Iris pigment epithelial cell (primary cell): ENCODE data around the gene LAS1L.
"Not testable (repeated sequence)": the region's sequence is repeated elsewhere in the genome, so short reads cannot be mapped to it uniquely, and the experiment has no call there.

Experiments
- DNase-seq: peaks from one replicate; pipeline ENCODE4 v3.0.0-alpha.2; 2011; ENCODE audit warnings: low read depth

The LAS1L gene

GRCh38 chrX:65534450-65535292 is at the start of gene LAS1L:
Gene LAS1L (minus strand): TSS chrX:65534787. CDS start chrX:65534715, 72 bp downstream.
- DNase-seq: peak; percentile 94

GRCh38 chrX:65582450-65583082 is 48.0 kb upstream of the LAS1L start:
- DNase-seq: no peak

- DNase-seq: peak; percentile 43
Measured at GRCh38 chrX:65581661-65582339, 47.2 kb upstream of the LAS1L start.

- no peak for DNase-seq
Measured at GRCh38 chrX:65578346-65578745, 43.8 kb upstream of the LAS1L start.

- no peak for DNase-seq
Measured at GRCh38 chrX:65576160-65576559, 41.6 kb upstream of the LAS1L start.

- DNase-seq: peak; percentile 9
Measured at GRCh38 chrX:65575022-65575421, 40.4 kb upstream of the LAS1L start.

- no peak for DNase-seq
Measured at GRCh38 chrX:65574356-65574755, 39.8 kb upstream of the LAS1L start.

GRCh38 chrX:65572971-65573370 is 38.4 kb upstream of the LAS1L start:
- no peak for DNase-seq

GRCh38 chrX:65562850-65563249 is 28.3 kb upstream of the LAS1L start:
- not testable (repeated sequence) for DNase-seq

- no peak for DNase-seq
Measured at GRCh38 chrX:65551489-65552339, 17.1 kb upstream of the LAS1L start.

GRCh38 chrX:65551086-65551485 is 16.5 kb upstream of the LAS1L start:
- DNase-seq: no peak

GRCh38 chrX:65545456-65545855 is 10.9 kb upstream of the LAS1L start:
- DNase-seq: no peak

GRCh38 chrX:65537229-65537628 is 2.6 kb upstream of the LAS1L start:
- no peak for DNase-seq

GRCh38 chrX:65536291-65536690 is 1.7 kb upstream of the LAS1L start:
- no peak for DNase-seq

- DNase-seq: no peak
Measured at GRCh38 chrX:65532016-65532415, 2.6 kb downstream of the LAS1L start.

- peak; percentile 17 for DNase-seq
Measured at GRCh38 chrX:65528705-65529340, 5.8 kb downstream of the LAS1L start.

GRCh38 chrX:65528293-65528692 is 6.3 kb downstream of the LAS1L start:
- no peak for DNase-seq

GRCh38 chrX:65524139-65524538 is 10.4 kb downstream of the LAS1L start:
- no peak for DNase-seq

GRCh38 chrX:65522739-65523372 is 11.7 kb downstream of the LAS1L start:
- peak; percentile 79 for DNase-seq

GRCh38 chrX:65519530-65519929 is 15.1 kb downstream of the LAS1L start:
- DNase-seq: not testable (repeated sequence)

GRCh38 chrX:65518980-65519379 is 15.6 kb downstream of the LAS1L start:
- not testable (repeated sequence) for DNase-seq
